SK-N-SH (cell line): ENCODE data around the gene KRT84. TPM values are rescaled to one million over a fixed set of nuclear protein-coding genes. Genes with fewer than 3 reads are reported as not detected.

Source experiments
- CTCF ChIA-PET: fragments of 300-600, 350-600 bp; formaldehyde crosslinking; extraction: SDS; loops from one replicate; lab custom pipeline; 2021; lab: Yijun Ruan, JAX
- POLR2A ChIA-PET: fragments of 350-600 bp; sonication (Branson Sonifier 250); formaldehyde crosslinking; extraction: SDS; loops from one replicate; lab custom pipeline; 2020; ENCODE audit warnings: antibody characterized with exemption, inconsistent platforms; lab: Yijun Ruan, JAX
- DNase-seq: peaks from one replicate; pipeline ENCODE4 v3.0.0; 2012
- H2AFZ ChIP-seq: fragments of 200-600 bp; sonication (generic); 2 replicates; pipeline ENCODE4 v1.8.1; 2016; ENCODE audit warnings: antibody characterized with exemption, mild to moderate bottlenecking, low read depth
- H3F3A ChIP-seq: fragments of 200-600 bp; sonication (generic); replicated peaks from 2 replicates; pipeline ENCODE3; 2016; ENCODE audit warnings: antibody characterized with exemption, mild to moderate bottlenecking; ENCODE audit not compliant: insufficient read depth
- H3K27ac ChIP-seq, 2 experiments: fragments of 200-500 bp in 1 of 2; fragments of 200-600 bp in 1 of 2; sonication (Bioruptor generic) in 1 of 2; sonication (generic), shearing (Covaris generic) in 1 of 2; 2 replicates each; pipeline versions ENCODE4 v1.5.1 to v1.6.1; 2014 to 2016; ENCODE audit warnings: low read depth in 2 of 2, inconsistent platforms in 1 of 2, low read length in 1 of 2, mild to moderate bottlenecking in 1 of 2, mixed read lengths in 1 of 2
- H3K27me3 ChIP-seq: fragments of 200-600 bp; sonication (generic), shearing (Covaris generic); 2 replicates; pipeline ENCODE4 v1.6.1; 2016; ENCODE audit warnings: mixed run types; ENCODE audit not compliant: insufficient read depth
- H3K36me3 ChIP-seq, 2 experiments: fragments of 200-500 bp in 1 of 2; fragments of 200-600 bp in 1 of 2; sonication (Bioruptor generic) in 1 of 2; sonication (generic) in 1 of 2; replicated peaks in 1 of 2; 2 replicates each; pipeline versions ENCODE3 to v1.5.1; 2014 to 2016; ENCODE audit warnings: low read length in 1 of 2, mild to moderate bottlenecking in 1 of 2; ENCODE audit not compliant: insufficient read depth in 2 of 2, control insufficient read depth in 1 of 2
- H3K4me1 ChIP-seq, 2 experiments: fragments of 200-500 bp in 1 of 2; fragments of 200-600 bp in 1 of 2; sonication (Bioruptor generic) in 1 of 2; sonication (generic), shearing (Covaris generic) in 1 of 2; 2 replicates each; pipeline versions ENCODE4 v1.5.1 to v1.6.1; 2014 to 2016; ENCODE audit warnings: low read depth in 1 of 2, low read length in 1 of 2, mixed run types in 1 of 2; ENCODE audit not compliant: insufficient read depth in 2 of 2, control insufficient read depth in 1 of 2
- H3K4me2 ChIP-seq: fragments of 200-600 bp; sonication (generic), shearing (Covaris generic); 2 replicates; pipeline ENCODE4 v1.6.1; 2017; ENCODE audit warnings: mixed run types
- H3K4me3 ChIP-seq, 2 experiments: fragments of 200-500 bp in 1 of 2; fragments of 200-600 bp in 1 of 2; sonication (Bioruptor generic) in 1 of 2; sonication (generic), shearing (Covaris generic) in 1 of 2; 2 replicates each; pipeline versions ENCODE4 v1.5.1 to v1.8.1; 2014 to 2016; ENCODE audit warnings: low read depth in 2 of 2, inconsistent platforms in 1 of 2, low read length in 1 of 2, mild to moderate bottlenecking in 1 of 2, mixed read lengths in 1 of 2, moderate library complexity in 1 of 2
- H3K79me2 ChIP-seq: fragments of 200-600 bp; sonication (generic); 2 replicates; pipeline ENCODE4 v1.8.1; 2017; ENCODE audit warnings: mild to moderate bottlenecking; ENCODE audit not compliant: insufficient read depth
- H3K9ac ChIP-seq: fragments of 200-600 bp; sonication (generic); 2 replicates; pipeline ENCODE4 v1.6.1; 2017; ENCODE audit warnings: mixed run types
- H3K9me2 ChIP-seq: fragments of 200-600 bp; sonication (generic); 2 replicates; pipeline ENCODE4 v1.6.1; 2017; ENCODE audit warnings: mixed run types
- H3K9me3 ChIP-seq: fragments of 200-600 bp; sonication (generic); 2 replicates; pipeline ENCODE4 v1.6.1; 2017; ENCODE audit warnings: mixed run types, mild to moderate bottlenecking, moderate library complexity
- H4K20me1 ChIP-seq: fragments of 200-600 bp; sonication (generic); 2 replicates; pipeline ENCODE4 v1.6.1; 2017; ENCODE audit warnings: mild to moderate bottlenecking, mixed run types; ENCODE audit not compliant: insufficient read depth
- CHD2 ChIP-seq: fragments of 150-350 bp; IDR thresholded peaks from 2 replicates; pipeline ENCODE4 v1.6.1; 2018; ENCODE audit warnings: low read length; ENCODE audit not compliant: partially characterized antibody
- CTCF ChIP-seq: fragments of 200-600 bp; sonication (generic); IDR thresholded peaks from 2 replicates; pipeline ENCODE4 v1.6.1; 2017; ENCODE audit warnings: antibody characterized with exemption, mild to moderate bottlenecking, moderate library complexity
- EZH2phosphoT487 ChIP-seq: fragments of 200-600 bp; sonication (generic); IDR thresholded peaks from 2 replicates; pipeline ENCODE4 v1.6.1; 2017; ENCODE audit warnings: low read depth, mixed run types, mild to moderate bottlenecking, antibody characterized with exemption, moderate library complexity, borderline replicate concordance
- FOXJ3 ChIP-seq: sonication (generic); formaldehyde crosslinking; IDR thresholded peaks from 2 replicates; pipeline ENCODE4 v1.5.1; 2020; ENCODE audit warnings: mild to moderate bottlenecking, missing genetic modification reagents
- GABPA ChIP-seq: IDR thresholded peaks from 2 replicates; pipeline ENCODE4 v1.4.0; 2012; ENCODE audit warnings: low read depth, mild to moderate bottlenecking
- GATA2 ChIP-seq: sonication (generic); formaldehyde crosslinking; IDR thresholded peaks from 2 replicates; pipeline ENCODE4 v1.5.0; 2020; ENCODE audit warnings: mild to moderate bottlenecking, missing genetic modification reagents
- MXI1 ChIP-seq: IDR thresholded peaks from 2 replicates; pipeline ENCODE4 v1.6.1; 2012; ENCODE audit warnings: mild to moderate bottlenecking, low read depth, low read length, improper control_type of control experiment
- NFIC ChIP-seq: IDR thresholded peaks from 2 replicates; pipeline ENCODE4 v1.4.0; 2012; ENCODE audit warnings: borderline replicate concordance
- NRF1 ChIP-seq: IDR thresholded peaks from 2 replicates; pipeline ENCODE4 v1.6.1; 2012; ENCODE audit warnings: low read depth, mild to moderate bottlenecking, low read length
- POLR2AphosphoS5 ChIP-seq: IDR thresholded peaks from 2 replicates; pipeline ENCODE4 v1.6.1; 2012; ENCODE audit warnings: low read depth, low read length
- RAD21 ChIP-seq: IDR thresholded peaks from 2 replicates; pipeline ENCODE4 v1.6.1; 2012; ENCODE audit warnings: mild to moderate bottlenecking, low read length
- SIN3A ChIP-seq: IDR thresholded peaks from 2 replicates; pipeline ENCODE4 v1.6.1; 2012; ENCODE audit warnings: low read depth, mild to moderate bottlenecking, low read length, moderate library complexity, borderline replicate concordance
- SMC3 ChIP-seq: IDR thresholded peaks from 2 replicates; pipeline ENCODE4 v1.6.1; 2012; ENCODE audit warnings: low read depth, low read length, improper control_type of control experiment
- TAF1 ChIP-seq: IDR thresholded peaks from 2 replicates; pipeline ENCODE4 v1.6.1; 2012; ENCODE audit warnings: low read depth, mild to moderate bottlenecking, low read length, moderate library complexity, borderline replicate concordance
- TCF12 ChIP-seq: IDR thresholded peaks from 2 replicates; pipeline ENCODE4 v1.4.0; 2012
- USF2 ChIP-seq: fragments of 150-350 bp; IDR thresholded peaks from 2 replicates; pipeline ENCODE4 v1.6.1; 2017; ENCODE audit warnings: antibody characterized with exemption, low read length, low read depth, borderline replicate concordance
- YY1 ChIP-seq: IDR thresholded peaks from 2 replicates; pipeline ENCODE4 v1.4.0; 2012; ENCODE audit warnings: low read depth, mild to moderate bottlenecking
- ZBTB33 ChIP-seq: IDR thresholded peaks from 2 replicates; pipeline ENCODE4 v1.4.0; 2012; ENCODE audit warnings: low read depth, borderline replicate concordance
- WGBS: methylation state at CpG from one replicate; pipeline ENCODE4 v1.1.6; 2017; ENCODE audit warnings: low lambda C conversion rate; 5-methylcytosine and 5-hydroxymethylcytosine counted together
- polyA plus RNA-seq, 3 experiments: library from polyadenylated mRNA; depleted of rRNA; stranded (reverse); fragments of >200 nt; gene quantifications; 2 replicates each; pipeline ENCODE4 v1.2.3, GENCODE V29; 2012

The KRT84 gene
- polyA plus RNA-seq, 1 of the 3 experiments (the other 2 are of a cell fraction) = not detected

GRCh38 chr12:52387859-52388258 is 2.4 kb upstream of the KRT84 start:
- H3K4me2 ChIP-seq = no peak overlapping the region
- POLR2A ChIA-PET = no interaction called here
- no peaks in the 10 kb centered on the region for H4K20me1 ChIP-seq
- no peak overlapping the region for H3K9ac ChIP-seq
- TF ChIP-seq MXI1 (no peak), FOXJ3 (CRISPR knock-in tag) (no peak), POLR2AphosphoS5 (no peak)
- peaks cover 0 to 7% of the 10 kb centered on the region in 2 experiments; a peak in 1 of 4 replicates for H3K4me1 ChIP-seq
- 51% methylated on average over 2 of the region's 2 CpGs for WGBS
- CTCF ChIA-PET = interaction anchor here (0.9 to 1.0 kb wide), 2 partner anchors 10 to 230 kb away, joined by 3 read pairs; no protein-coding TSS in a partner anchor
- H3K36me3 ChIP-seq = no peaks in the 10 kb centered on the region
- H3K9me2 ChIP-seq = no peaks in the 10 kb centered on the region
- no peaks in the 10 kb centered on the region for H3K79me2 ChIP-seq
- no peak overlapping the region for H3K27ac ChIP-seq
- no peaks in the 10 kb centered on the region for H3F3A ChIP-seq
- H3K4me3 ChIP-seq = no peak overlapping the region
- H3K9me3 ChIP-seq = no peaks in the 10 kb centered on the region
- H2AFZ ChIP-seq = no peak overlapping the region
- peaks cover 68% of the 10 kb centered on the region for H3K27me3 ChIP-seq
- DNase-seq = no peak

- DNase-seq = no peak
- CTCF ChIA-PET = interaction anchor here (0.7 to 2.2 kb wide), 5 partner anchors 11 to 597 kb away, joined by 3 to 11 read pairs (median 7); no protein-coding TSS in a partner anchor
- no peaks in the 10 kb centered on the region for H3K36me3 ChIP-seq
- POLR2A ChIA-PET = no interaction called here
- no peak overlapping the region for H3K9ac ChIP-seq
- no peak overlapping the region for H3K4me3 ChIP-seq
- H3K27me3 ChIP-seq = peaks cover 74% of the 10 kb centered on the region
- no peaks in the 10 kb centered on the region for H3F3A ChIP-seq
- no peaks in the 10 kb centered on the region; a peak in 1 of 4 replicates for H3K4me1 ChIP-seq
- no peak overlapping the region for H3K27ac ChIP-seq
- TF ChIP-seq SMC3 (no peak), TAF1 (no peak), CHD2 (no peak)
- TF ChIP-seq, all 33 proteins: peak for 0
- no peaks in the 10 kb centered on the region for H3K79me2 ChIP-seq
- no peaks in the 10 kb centered on the region for H3K9me3 ChIP-seq
- H4K20me1 ChIP-seq = no peaks in the 10 kb centered on the region
- H2AFZ ChIP-seq = no peak overlapping the region
- 32% methylated on average over 3 of the region's 3 CpGs for WGBS
- no peak overlapping the region for H3K4me2 ChIP-seq
- no peaks in the 10 kb centered on the region for H3K9me2 ChIP-seq
Observed at GRCh38 chr12:52383331-52383730, 2.1 kb downstream of the KRT84 start.

GRCh38 chr12:52382854-52383253 is 2.6 kb downstream of the KRT84 start:
- no peak overlapping the region for H3K27ac ChIP-seq
- H3K4me2 ChIP-seq = no peak overlapping the region
- WGBS = 26% methylated on average over 2 of the region's 2 CpGs
- no peaks in the 10 kb centered on the region for H4K20me1 ChIP-seq
- no peaks in the 10 kb centered on the region for H3K9me3 ChIP-seq
- ChIA-PET CTCF (interaction anchor here (1.4 to 6.5 kb wide), 4 partner anchors 10 to 597 kb away, joined by 7 to 58 read pairs (median 10); no protein-coding TSS in a partner anchor), POLR2A (no interaction called here)
- no peaks in the 10 kb centered on the region for H3F3A ChIP-seq
- H3K9ac ChIP-seq = no peak overlapping the region
- DNase-seq = no peak
- no peaks in the 10 kb centered on the region for H3K36me3 ChIP-seq
- no peak overlapping the region for H2AFZ ChIP-seq
- no peaks in the 10 kb centered on the region for H3K79me2 ChIP-seq
- no peak overlapping the region for H3K4me3 ChIP-seq
- H3K4me1 ChIP-seq = no peaks in the 10 kb centered on the region; a peak in 1 of 4 replicates
- H3K27me3 ChIP-seq = peaks cover 74% of the 10 kb centered on the region
- H3K9me2 ChIP-seq = no peaks in the 10 kb centered on the region
- TF ChIP-seq POLR2AphosphoS5 (no peak), RAD21 (no peak), TCF12 (no peak), CTCF (no peak), SIN3A (no peak), USF2 (no peak), TAF1 (no peak), ZBTB33 (no peak), SMC3 (no peak), NFIC (no peak), GABPA (no peak), YY1 (no peak), NRF1 (no peak), EZH2phosphoT487 (no peak), GATA2 (no peak)
